Esophagus squamous epithelium (tissue), 5 donors: ENCODE results near the gene MUC4. TPM values are rescaled to one million over a fixed set of nuclear protein-coding genes. Genes with fewer than 3 reads are reported as not detected.
A peak's percentile ranks its signal among the peaks of the same experiment; 100 is the strongest.
"Not testable (repeated sequence)": the region's sequence is repeated elsewhere in the genome, so short reads cannot be mapped to it uniquely, and the experiment has no call there.

Experiments used
- DNase-seq: peaks from one replicate; lab custom pipeline; 2025; lab: John Stamatoyannopoulos, UW
- H3K27ac ChIP-seq, 4 donors: fragments of 200-600 bp; sonication (generic); one replicate each; pipeline ENCODE4 v1.5.1; 2016 to 2019; ENCODE audit warnings: mild to moderate bottlenecking in 1 of 4
- H3K27me3 ChIP-seq, 4 donors: fragments of 200-600 bp; sonication (generic); 1 replicate in 3 of 4; 2 replicates in 1 of 4; pipeline versions ENCODE4 v1.5.1 to v1.6.0; 2017 to 2021; ENCODE audit warnings: antibody characterized with exemption in 1 of 4
- H3K36me3 ChIP-seq, 3 donors: fragments of 200-600 bp; sonication (generic); one replicate each; pipeline ENCODE4 v1.5.1; 2016 to 2019
- H3K4me1 ChIP-seq, 3 donors: fragments of 200-600 bp; sonication (generic); one replicate each; pipeline ENCODE4 v1.5.1; 2017 to 2019
- H3K4me3 ChIP-seq, 4 donors: fragments of 200-600 bp; sonication (generic); 1 replicate in 3 of 4; 2 replicates in 1 of 4; pipeline ENCODE4 v1.5.1; 2016 to 2019; ENCODE audit warnings: mild to moderate bottlenecking in 2 of 4, moderate library complexity in 1 of 4
- H3K9me3 ChIP-seq, 3 donors: fragments of 200-600 bp; sonication (generic); one replicate each; pipeline ENCODE4 v1.5.1; 2016 to 2019
- CTCF ChIP-seq, 6 experiments: fragments of 450-650 bp in 4 of 6; fragments of 200-600 bp in 2 of 6; sonication (generic) in 2 of 6; IDR thresholded peaks; one replicate each; pipeline ENCODE4 v1.5.1; 2016 to 2019; ENCODE audit warnings: antibody characterized with exemption in 6 of 6, mild to moderate bottlenecking in 4 of 6, moderate library complexity in 4 of 6
- POLR2A ChIP-seq, 4 donors: fragments of 450-650 bp; IDR thresholded peaks; one replicate each; pipeline ENCODE4 v1.6.1; 2017; ENCODE audit warnings: antibody characterized with exemption in 4 of 4, mild to moderate bottlenecking in 4 of 4, moderate library complexity in 3 of 4
- WGBS, 2 donors: methylation state at CpG; one replicate each; pipeline ENCODE4 v1.1.5; 2018; 5-methylcytosine and 5-hydroxymethylcytosine counted together
- intact Hi-C: fragments of 100-400 bp; cut with DNase I; formaldehyde crosslinking; loops from one replicate; pipeline ENCODE4 v1.15.0; 2022
- total RNA-seq, 4 donors: library from RNA; depleted of rRNA; stranded (reverse); fragments of >200 nt; gene quantifications; one replicate each; pipeline ENCODE4 v1.1.0, GENCODE V29; 2016
- donor health status: DM: yes; HTN: yes; CAD: no.

Gene MUC4
- total RNA-seq, 4 donors from 2014 or later = 11.1 to 51.6 (median 32.2) TPM

GRCh38 chr3:195777975-195778374 is 33.8 kb downstream of the MUC4 start:
- Histone ChIP-seq H3K36me3 (no peaks in the 10 kb centered on the region), H3K27ac (no peak overlapping the region), H3K9me3 (no peaks in the 10 kb centered on the region), H3K27me3 (no peaks in the 10 kb centered on the region), H3K4me1 (no peaks in the 10 kb centered on the region), H3K4me3 (no peak overlapping the region)
- intact Hi-C loops = no loop called here
- no peak for DNase-seq
- WGBS, 2 donors = 81 to 94% methylated on average over 2 to 10 of the region's 11 CpGs
- TF ChIP-seq CTCF (IDR thresholded peaks at IDR 0.05) = no peak
- no peak for TF ChIP-seq POLR2A (IDR thresholded peaks at IDR 0.05)

- no peak overlapping the region for H3K27ac ChIP-seq
- intact Hi-C loops = no loop called here
- no peaks in the 10 kb centered on the region for H3K27me3 ChIP-seq
- no peak overlapping the region for H3K4me3 ChIP-seq
- H3K9me3 ChIP-seq = no peaks in the 10 kb centered on the region
- DNase-seq = no peak
- no peaks in the 10 kb centered on the region for H3K4me1 ChIP-seq
- WGBS, 2 donors = 35 to 63% methylated on average over 13 of the region's 13 CpGs
- no peaks in the 10 kb centered on the region for H3K36me3 ChIP-seq
- TF ChIP-seq CTCF (IDR thresholded peaks at IDR 0.05) (peak in 3 of 6 experiments; percentile 4 to 27 (median 5)), POLR2A (IDR thresholded peaks at IDR 0.05) (no peak)
Observed at GRCh38 chr3:195774917-195775316, 36.8 kb downstream of the MUC4 start.

GRCh38 chr3:195773956-195774537 is 37.7 kb downstream of the MUC4 start:
- DNase-seq = no peak
- Histone ChIP-seq H3K4me1 (no peaks in the 10 kb centered on the region), H3K36me3 (no peaks in the 10 kb centered on the region), H3K4me3 (no peak overlapping the region), H3K27ac (no peak overlapping the region), H3K27me3 (no peaks in the 10 kb centered on the region), H3K9me3 (no peaks in the 10 kb centered on the region)
- TF ChIP-seq POLR2A (IDR thresholded peaks at IDR 0.05) = no peak
- TF ChIP-seq CTCF (IDR thresholded peaks at IDR 0.05) = no peak
- WGBS, 2 donors = 80 to 90% methylated on average over 17 to 23 of the region's 23 CpGs
- intact Hi-C loops = no loop called here

GRCh38 chr3:195771646-195772300 is 40.0 kb downstream of the MUC4 start:
- whole genome bisulfite sequencing, 2 donors = 71% methylated on average over 6 to 14 of the region's 14 CpGs
- no peak overlapping the region for H3K4me3 ChIP-seq
- TF ChIP-seq POLR2A (IDR thresholded peaks at IDR 0.05) = no peak
- TF ChIP-seq CTCF (IDR thresholded peaks at IDR 0.05) = no peak
- no peaks in the 10 kb centered on the region for H3K9me3 ChIP-seq
- no peak overlapping the region for H3K27ac ChIP-seq
- no peaks in the 10 kb centered on the region for H3K36me3 ChIP-seq
- no peaks in the 10 kb centered on the region for H3K4me1 ChIP-seq
- intact Hi-C loops = no loop called here
- DNase-seq = no peak
- no peaks in the 10 kb centered on the region for H3K27me3 ChIP-seq

DNA sequence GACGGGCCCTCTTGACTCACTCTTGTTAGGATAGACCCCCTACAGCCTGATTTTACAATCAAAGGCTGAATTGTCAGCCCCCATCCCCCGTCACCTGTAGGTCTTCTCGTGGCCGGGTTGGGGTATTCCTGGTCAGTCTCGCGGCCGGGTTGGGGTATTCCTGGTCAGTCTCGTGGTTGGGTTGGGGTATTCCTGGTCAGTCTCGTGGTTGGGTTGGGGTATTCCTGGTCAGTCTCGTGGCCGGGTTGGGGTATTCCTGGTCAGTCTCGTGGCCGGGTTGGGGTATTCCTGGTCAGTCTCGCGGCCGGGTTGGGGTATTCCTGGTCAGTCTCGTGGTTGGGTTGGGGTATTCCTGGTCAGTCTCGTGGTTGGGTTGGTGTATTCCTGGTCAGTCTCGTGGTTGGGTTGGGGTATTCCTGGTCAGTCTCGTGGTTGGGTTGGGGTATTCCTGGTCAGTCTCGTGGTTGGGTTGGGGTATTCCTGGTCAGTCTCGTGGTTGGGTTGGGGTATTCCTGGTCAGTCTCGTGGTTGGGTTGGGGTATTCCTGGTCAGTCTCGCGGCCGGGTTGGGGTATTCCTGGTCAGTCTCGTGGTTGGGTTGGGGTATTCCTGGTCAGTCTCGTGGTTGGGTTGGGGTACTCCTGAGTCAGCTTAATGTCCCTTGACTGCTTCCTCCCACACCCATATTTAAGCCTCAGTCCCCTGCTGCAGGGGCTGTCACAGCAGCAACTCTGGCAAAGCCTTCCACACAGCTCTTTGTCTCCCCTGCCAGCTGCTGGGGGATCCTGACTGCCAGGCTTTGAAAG is 40.7 kb downstream of the MUC4 start:
- intact Hi-C loops, H3K27ac ChIP-seq, H3K4me3 ChIP-seq, H3K9me3 ChIP-seq, H3K4me1 ChIP-seq, DNase-seq, H3K36me3 ChIP-seq, H3K27me3 ChIP-seq: not testable (repeated sequence)
- whole genome bisulfite sequencing, 2 donors = 88 to 90% methylated on average over 8 of the region's 28 CpGs
